MM.1S (cell line): Measurements from ENCODE around the gene CAGE1.
"Not testable (repeated sequence)": the region's sequence is repeated elsewhere in the genome, so short reads cannot be mapped to it uniquely, and the experiment has no call there.

ENCODE experiments used
- DNase-seq: peaks from one replicate; pipeline ENCODE4 v3.0.0-alpha.2; 2015
- H2AFZ ChIP-seq: fragments of 300-600 bp; sonication (generic); 2 replicates; pipeline ENCODE4 v1.6.0; 2016; ENCODE audit warnings: antibody characterized with exemption, low read length
- H3F3A ChIP-seq: fragments of 300-600 bp; sonication (generic); 2 replicates; pipeline ENCODE4 v1.6.1; 2016; ENCODE audit warnings: mild to moderate bottlenecking, antibody characterized with exemption, low read length, moderate library complexity, mixed read lengths; ENCODE audit not compliant: insufficient read depth
- H3K27ac ChIP-seq: fragments of 300-600 bp; sonication (generic); 2 replicates; pipeline ENCODE4 v1.5.1; 2016; ENCODE audit warnings: mild to moderate bottlenecking, low read length
- H3K27me3 ChIP-seq: fragments of 300-600 bp; sonication (generic); replicated peaks from 2 replicates; pipeline ENCODE4 v1.6.0; 2016; ENCODE audit warnings: low read length; ENCODE audit not compliant: insufficient read depth
- H3K36me3 ChIP-seq: fragments of 300-600 bp; sonication (generic); replicated peaks from 2 replicates; pipeline ENCODE4 v1.6.1; 2016; ENCODE audit warnings: mild to moderate bottlenecking, low read length, mixed read lengths; ENCODE audit not compliant: insufficient read depth
- H3K4me1 ChIP-seq: fragments of 300-600 bp; sonication (generic); 2 replicates; pipeline ENCODE4 v1.6.1; 2016; ENCODE audit warnings: low read length, mixed read lengths
- H3K4me2 ChIP-seq: fragments of 300-600 bp; sonication (generic); 2 replicates; pipeline ENCODE4 v1.6.0; 2016; ENCODE audit warnings: low read depth, low read length
- H3K4me3 ChIP-seq: fragments of 300-600 bp; sonication (generic); 2 replicates; pipeline ENCODE4 v1.5.1; 2016; ENCODE audit warnings: low read length, mixed read lengths
- H3K79me2 ChIP-seq: fragments of 300-600 bp; sonication (generic); 2 replicates; pipeline ENCODE4 v1.6.1; 2016; ENCODE audit warnings: mixed run types, low read length, mixed read lengths
- H3K9ac ChIP-seq: fragments of 300-600 bp; sonication (generic); 2 replicates; pipeline ENCODE4 v1.6.1; 2016; ENCODE audit warnings: low read length, mixed read lengths
- H3K9me2 ChIP-seq: fragments of 300-600 bp; sonication (generic); replicated peaks from 2 replicates; pipeline ENCODE4 v1.6.1; 2016; ENCODE audit warnings: mild to moderate bottlenecking, low read length, mixed read lengths; ENCODE audit not compliant: insufficient read depth
- H3K9me3 ChIP-seq: fragments of 300-600 bp; sonication (generic); replicated peaks from 2 replicates; pipeline ENCODE4 v1.6.1; 2016; ENCODE audit warnings: mild to moderate bottlenecking, low read length, mixed read lengths; ENCODE audit not compliant: insufficient read depth
- H4K20me1 ChIP-seq: fragments of 300-600 bp; sonication (generic); 2 replicates; pipeline ENCODE4 v1.6.1; 2016; ENCODE audit warnings: mild to moderate bottlenecking, low read length, moderate library complexity, mixed read lengths; ENCODE audit not compliant: insufficient read depth
- EZH2 ChIP-seq: fragments of 300-600 bp; sonication (generic); optimal IDR thresholded peaks from 2 replicates; pipeline ENCODE3; 2017; ENCODE audit warnings: low read depth, mild to moderate bottlenecking, antibody characterized with exemption, low read length, mixed read lengths
- EZH2phosphoT487 ChIP-seq: fragments of 300-600 bp; sonication (generic); IDR thresholded peaks from 2 replicates; pipeline ENCODE4 v1.6.1; 2018; ENCODE audit warnings: antibody characterized with exemption, low read length
- TF ChIP-seq, protein P1 (sequence below): fragments of 300-600 bp; sonication (generic); IDR thresholded peaks from 2 replicates; pipeline ENCODE4 v1.5.1; 2016; ENCODE audit warnings: antibody characterized with exemption, low read length, mixed read lengths

Gene CAGE1

GRCh38 chr6:7317538-7317937, 72.0 kb downstream of the CAGE1 start:
- Histone ChIP-seq H2AFZ (no peak overlapping the region), H3K4me3 (no peak overlapping the region), H3K9me3 (no peaks in the 10 kb centered on the region), H3K27ac (no peak overlapping the region), H3K9ac (no peak overlapping the region), H3K4me2 (no peak overlapping the region), H4K20me1 (no peaks in the 10 kb centered on the region), H3K36me3 (no peaks in the 10 kb centered on the region), H3K79me2 (peaks cover 5% of the 10 kb centered on the region), H3K4me1 (peaks cover 5% of the 10 kb centered on the region; the same call in 1 of the 2 replicates), H3K27me3 (no peaks in the 10 kb centered on the region), H3F3A (no peaks in the 10 kb centered on the region), H3K9me2 (no peaks in the 10 kb centered on the region)
- DNase-seq = no peak
- TF ChIP-seq EZH2 (no peak), EZH2phosphoT487 (no peak)
- TF ChIP-seq, protein P1, sequence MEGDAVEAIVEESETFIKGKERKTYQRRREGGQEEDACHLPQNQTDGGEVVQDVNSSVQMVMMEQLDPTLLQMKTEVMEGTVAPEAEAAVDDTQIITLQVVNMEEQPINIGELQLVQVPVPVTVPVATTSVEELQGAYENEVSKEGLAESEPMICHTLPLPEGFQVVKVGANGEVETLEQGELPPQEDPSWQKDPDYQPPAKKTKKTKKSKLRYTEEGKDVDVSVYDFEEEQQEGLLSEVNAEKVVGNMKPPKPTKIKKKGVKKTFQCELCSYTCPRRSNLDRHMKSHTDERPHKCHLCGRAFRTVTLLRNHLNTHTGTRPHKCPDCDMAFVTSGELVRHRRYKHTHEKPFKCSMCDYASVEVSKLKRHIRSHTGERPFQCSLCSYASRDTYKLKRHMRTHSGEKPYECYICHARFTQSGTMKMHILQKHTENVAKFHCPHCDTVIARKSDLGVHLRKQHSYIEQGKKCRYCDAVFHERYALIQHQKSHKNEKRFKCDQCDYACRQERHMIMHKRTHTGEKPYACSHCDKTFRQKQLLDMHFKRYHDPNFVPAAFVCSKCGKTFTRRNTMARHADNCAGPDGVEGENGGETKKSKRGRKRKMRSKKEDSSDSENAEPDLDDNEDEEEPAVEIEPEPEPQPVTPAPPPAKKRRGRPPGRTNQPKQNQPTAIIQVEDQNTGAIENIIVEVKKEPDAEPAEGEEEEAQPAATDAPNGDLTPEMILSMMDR = no peak

DNA sequence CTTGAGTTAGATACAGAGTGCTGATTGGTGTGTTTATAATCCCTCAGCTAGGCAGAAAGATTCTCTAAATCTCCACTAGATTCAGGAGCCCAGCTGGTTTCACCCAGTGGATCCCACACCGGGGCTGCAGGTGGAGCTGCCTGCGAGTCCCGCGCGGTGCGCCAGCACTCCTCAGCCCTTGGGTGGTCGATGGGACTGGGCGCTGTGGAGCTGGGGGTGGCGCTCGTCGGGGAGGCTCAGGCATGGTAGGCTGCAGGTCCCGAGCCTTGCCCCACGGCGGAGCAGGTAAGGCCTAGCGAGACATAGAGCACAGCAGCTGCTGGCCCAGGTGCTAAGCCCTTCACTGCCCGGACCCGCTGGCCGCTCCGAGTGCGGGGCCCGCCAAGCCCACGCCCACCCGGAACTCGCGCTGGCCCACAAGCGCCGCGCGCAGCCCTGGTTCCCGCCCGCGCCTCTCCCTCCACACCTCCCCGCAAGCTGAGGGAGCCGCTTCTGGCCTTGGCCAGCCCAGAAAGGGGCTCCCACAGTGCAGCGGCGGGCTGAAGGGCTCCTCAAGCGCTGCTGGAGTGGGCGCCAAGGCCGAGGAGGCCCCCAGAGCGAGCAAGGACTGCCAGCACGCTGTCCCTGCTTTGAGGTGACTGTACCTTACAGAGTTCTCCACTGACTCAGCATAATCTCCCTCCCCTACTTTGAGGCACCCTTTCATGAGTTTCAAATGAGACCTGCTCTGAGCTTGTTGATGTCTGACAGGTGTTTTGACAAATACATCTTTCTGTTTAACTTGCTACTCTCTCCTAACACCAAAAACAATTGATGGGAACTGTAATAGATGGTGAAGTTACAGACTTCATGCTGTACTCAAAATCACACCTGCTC, 72.6 kb downstream of the CAGE1 start:
- H3K4me3 ChIP-seq = no peak overlapping the region
- H3K9me2 ChIP-seq = no peaks in the 10 kb centered on the region
- no peaks in the 10 kb centered on the region for H4K20me1 ChIP-seq
- H3K27ac ChIP-seq = no peak overlapping the region
- H3K4me1 ChIP-seq = peaks cover 5% of the 10 kb centered on the region; the same call in 1 of the 2 replicates
- no peak overlapping the region for H3K9ac ChIP-seq
- no peaks in the 10 kb centered on the region for H3K27me3 ChIP-seq
- DNase-seq = no peak
- TF ChIP-seq, protein P1 = no peak
- TF ChIP-seq EZH2 = no peak
- TF ChIP-seq EZH2phosphoT487 = no peak
- peaks cover 11% of the 10 kb centered on the region for H3K79me2 ChIP-seq
- no peak overlapping the region for H3K4me2 ChIP-seq
- H2AFZ ChIP-seq = no peak overlapping the region
- H3K36me3 ChIP-seq = no peaks in the 10 kb centered on the region
- no peaks in the 10 kb centered on the region for H3K9me3 ChIP-seq
- no peaks in the 10 kb centered on the region for H3F3A ChIP-seq

DNA sequence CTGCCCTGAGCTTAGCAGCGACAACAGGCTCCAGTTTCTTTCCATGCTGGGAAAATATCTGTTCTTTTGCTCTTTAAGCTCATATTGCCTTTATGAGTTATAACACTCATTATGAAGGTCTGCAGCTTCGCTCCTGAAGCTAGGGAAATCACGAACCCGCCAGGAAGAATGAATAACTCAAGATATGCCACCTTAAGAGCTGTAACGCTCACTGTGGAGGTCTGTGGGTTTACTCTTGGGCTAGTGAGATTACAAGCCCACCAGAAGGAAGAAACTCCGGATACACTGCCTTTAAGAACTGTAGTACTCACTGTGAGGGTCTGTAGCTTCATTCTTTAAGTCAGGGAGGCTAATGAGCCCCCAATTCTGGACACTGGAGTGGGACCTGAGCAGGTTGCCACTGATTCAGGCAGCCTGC, 73.6 kb downstream of the CAGE1 start:
- Histone ChIP-seq H3K9me2 (no peaks in the 10 kb centered on the region), H4K20me1 (no peaks in the 10 kb centered on the region), H3K4me1 (peaks cover 10% of the 10 kb centered on the region), H3K79me2 (peaks cover 21% of the 10 kb centered on the region), H3K4me3 (no peak overlapping the region), H3K36me3 (no peaks in the 10 kb centered on the region), H2AFZ (no peak overlapping the region), H3K9ac (no peak overlapping the region), H3K27me3 (no peaks in the 10 kb centered on the region), H3K4me2 (no peak overlapping the region), H3F3A (no peaks in the 10 kb centered on the region), H3K27ac (no peak overlapping the region), H3K9me3 (no peaks in the 10 kb centered on the region)
- DNase-seq = no peak
- TF ChIP-seq, protein P1 = no peak
- TF ChIP-seq EZH2 (no peak), EZH2phosphoT487 (no peak)

- not testable (repeated sequence) for H3K9me2 ChIP-seq, H3K27ac ChIP-seq, H3K4me2 ChIP-seq, H3K9ac ChIP-seq, H2AFZ ChIP-seq, H3F3A ChIP-seq, H3K36me3 ChIP-seq, H3K4me3 ChIP-seq, H3K9me3 ChIP-seq, H4K20me1 ChIP-seq, DNase-seq, H3K27me3 ChIP-seq
- peaks cover 13% of the 10 kb centered on the region for H3K4me1 ChIP-seq
- peaks cover 27% of the 10 kb centered on the region for H3K79me2 ChIP-seq
Observed at GRCh38 chr6:7315087-7315947, 74.2 kb downstream of the CAGE1 start.
